Psoas muscle (tissue), 8 donors: ENCODE data around the gene MTHFD2. TPM values are rescaled to one million over a fixed set of nuclear protein-coding genes. Genes with fewer than 3 reads are reported as not detected.

Source experiments
- ATAC-seq, 4 donors: fragments of 200-7000 bp; cut with Tn5 transposase; one replicate each; pipeline ENCODE4 v1.9.1; 2020; ENCODE audit warnings: moderate library complexity in 3 of 4, mild to moderate bottlenecking in 2 of 4
- DNase-seq, 2 donors: peaks; one replicate each; pipeline ENCODE4 v3.0.0-alpha.2; 2020
- H3K27ac ChIP-seq: fragments of 200-600 bp; one replicate; pipeline ENCODE4 v1.8.0; 2022
- H3K27me3 ChIP-seq, 3 donors: fragments of 200-600 bp in 1 of 3; one replicate each; pipeline versions ENCODE4 v1.6.1 to v1.8.0; 2013 to 2022; ENCODE audit warnings: low read length in 2 of 3, mild to moderate bottlenecking in 2 of 3, moderate library complexity in 1 of 3; ENCODE audit not compliant: insufficient read depth in 3 of 3
- H3K36me3 ChIP-seq, 2 donors: fragments of 200-600 bp in 1 of 2; one replicate each; pipeline versions ENCODE4 v1.6.1 to v1.8.0; 2013 to 2022; ENCODE audit warnings: low read depth in 1 of 2, mild to moderate bottlenecking in 1 of 2, moderate library complexity in 1 of 2; ENCODE audit not compliant: insufficient read depth in 1 of 2
- H3K4me1 ChIP-seq: fragments of 200-600 bp; one replicate; pipeline ENCODE4 v1.8.0; 2022
- H3K4me3 ChIP-seq: fragments of 200-600 bp; one replicate; pipeline ENCODE4 v1.8.0; 2022; ENCODE audit warnings: mild to moderate bottlenecking
- H3K9me3 ChIP-seq: fragments of 200-600 bp; one replicate; pipeline ENCODE4 v1.8.0; 2022
- WGBS, 3 donors: extraction: QIAGEN DNeasy Blood & Tissue Kit; methylation state at CpG; one replicate each; pipeline versions ENCODE4 v1.1.6 to v1.1.7; 2013; 5-methylcytosine and 5-hydroxymethylcytosine counted together
- intact Hi-C, 2 donors: fragments of 100-400 bp; cut with DNase I; formaldehyde crosslinking; loops; one replicate each; pipeline versions ENCODE4 v1.11.0 to v1.14.2; 2022
- polyA plus RNA-seq, 3 donors: library from polyadenylated mRNA; stranded (reverse); fragments of 200-250 nt; gene quantifications; one replicate each; pipeline ENCODE4 v1.2.3, GENCODE V29; 2013
- total RNA-seq, 4 donors: library from RNA; stranded (reverse); fragmentation: NEBNext Ultra II Directional in 2 of 4; extraction: Animal tissue kit (Norgen Biotek cat#: 25700) in 2 of 4; gene quantifications; one replicate each; pipeline versions ENCODE4 v1.2.1 to v1.2.4, GENCODE V29; 2021 to 2023
- TF ChIP-seq, protein P1 (sequence below): fragments of 200-600 bp; IDR thresholded peaks from one replicate; pipeline ENCODE4 v1.8.0; 2022; ENCODE audit warnings: antibody characterized with exemption
- donor health status: healthy with polysubstance abuse.
- donor health status: DM: no; HTN: no; CAD: no; lungs with moderate emphysema.
- donor health status: Bipolar disorder and iron deficiency.
- donor health status: healthy.
- donor health status: DM: yes; HTN: yes; CAD: no.
- donor health status: DM: no; HTN: no; CAD: no.
- donor health status: DM: no; HTN: no; CAD: no.
- donor health status: DM: yes; HTN: yes; CAD: no.

Gene MTHFD2
- total and polyA plus RNA-seq, 7 donors, result 16.6 to 112 (median 60.4) TPM

- DNase-seq (peak in 1 of 2 donors; percentile 27), ATAC-seq (no peak)
- H3K27ac ChIP-seq, result no peak overlapping the region
- no peaks in the 10 kb centered on the region for H3K27me3 ChIP-seq
- 95 to 97% (median 95%) methylated on average over 14 of the region's 14 CpGs for WGBS, 3 donors
- H3K36me3 ChIP-seq, result no peaks in the 10 kb centered on the region
- no peaks in the 10 kb centered on the region for H3K9me3 ChIP-seq
- no peak overlapping the region for H3K4me3 ChIP-seq
- no peaks in the 10 kb centered on the region for H3K4me1 ChIP-seq
- intact Hi-C loops, result no loop called here
- TF ChIP-seq, protein P1, sequence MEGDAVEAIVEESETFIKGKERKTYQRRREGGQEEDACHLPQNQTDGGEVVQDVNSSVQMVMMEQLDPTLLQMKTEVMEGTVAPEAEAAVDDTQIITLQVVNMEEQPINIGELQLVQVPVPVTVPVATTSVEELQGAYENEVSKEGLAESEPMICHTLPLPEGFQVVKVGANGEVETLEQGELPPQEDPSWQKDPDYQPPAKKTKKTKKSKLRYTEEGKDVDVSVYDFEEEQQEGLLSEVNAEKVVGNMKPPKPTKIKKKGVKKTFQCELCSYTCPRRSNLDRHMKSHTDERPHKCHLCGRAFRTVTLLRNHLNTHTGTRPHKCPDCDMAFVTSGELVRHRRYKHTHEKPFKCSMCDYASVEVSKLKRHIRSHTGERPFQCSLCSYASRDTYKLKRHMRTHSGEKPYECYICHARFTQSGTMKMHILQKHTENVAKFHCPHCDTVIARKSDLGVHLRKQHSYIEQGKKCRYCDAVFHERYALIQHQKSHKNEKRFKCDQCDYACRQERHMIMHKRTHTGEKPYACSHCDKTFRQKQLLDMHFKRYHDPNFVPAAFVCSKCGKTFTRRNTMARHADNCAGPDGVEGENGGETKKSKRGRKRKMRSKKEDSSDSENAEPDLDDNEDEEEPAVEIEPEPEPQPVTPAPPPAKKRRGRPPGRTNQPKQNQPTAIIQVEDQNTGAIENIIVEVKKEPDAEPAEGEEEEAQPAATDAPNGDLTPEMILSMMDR, result no peak
Observed at GRCh38 chr2:74246496-74247195, 48.2 kb downstream of the MTHFD2 start.

- TF ChIP-seq, protein P1, result no peak
- intact Hi-C loops, result loop anchor here in 1 of 2 donors (2.0 to 10.0 kb wide), 2 partner anchors 83 to 425 kb away; partner anchors contain the start of gene STAMBP
- 66 to 74% (median 69%) methylated on average over 6 of the region's 6 CpGs for WGBS, 3 donors
- no peaks in the 10 kb centered on the region for H3K4me1 ChIP-seq
- H3K9me3 ChIP-seq, result no peaks in the 10 kb centered on the region
- DNase-seq (no peak), ATAC-seq (no peak)
- H3K4me3 ChIP-seq, result no peak overlapping the region
- no peaks in the 10 kb centered on the region for H3K27me3 ChIP-seq
- H3K27ac ChIP-seq, result no peak overlapping the region
- no peaks in the 10 kb centered on the region for H3K36me3 ChIP-seq
Observed at GRCh38 chr2:74249406-74250122, 51.1 kb downstream of the MTHFD2 start.

GRCh38 chr2:74250189-74250631, 51.8 kb downstream of the MTHFD2 start:
- Histone ChIP-seq H3K27me3 (no peaks in the 10 kb centered on the region), H3K9me3 (no peaks in the 10 kb centered on the region), H3K4me3 (no peak overlapping the region), H3K36me3 (no peaks in the 10 kb centered on the region), H3K4me1 (no peaks in the 10 kb centered on the region), H3K27ac (no peak overlapping the region)
- peak in 3 of 4 donors; percentile 53 to 69 (median 57) for ATAC-seq
- TF ChIP-seq, protein P1, result peak; percentile 69
- peak; percentile 27 to 64 for DNase-seq
- WGBS, 3 donors, result 32 to 35% (median 35%) methylated on average over 10 of the region's 10 CpGs
- intact Hi-C loops, result loop anchor here in 1 of 2 donors (2.0 to 10.0 kb wide), 2 partner anchors 83 to 425 kb away; partner anchors contain the start of gene STAMBP

DNA sequence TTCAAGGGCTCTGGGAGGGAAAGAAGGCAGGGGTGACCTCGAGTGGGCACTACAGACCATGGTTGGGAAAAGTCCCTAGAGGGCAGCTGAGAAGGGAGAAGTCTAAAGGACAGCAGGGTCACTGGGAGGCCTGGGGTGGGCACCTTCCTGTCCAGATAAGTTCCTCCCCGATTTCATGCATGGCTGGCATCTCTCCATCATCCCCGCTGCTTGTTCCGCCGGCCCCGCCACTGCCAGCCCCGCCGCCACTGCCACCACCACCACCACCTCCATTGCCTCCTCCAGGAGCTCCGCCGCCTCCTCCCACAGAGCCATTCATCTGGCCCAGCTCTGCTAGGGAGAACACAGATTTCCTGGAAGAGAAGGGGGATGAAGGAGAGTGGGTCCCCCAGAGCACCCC, 53.6 kb downstream of the MTHFD2 start:
- Histone ChIP-seq H3K4me1 (no peaks in the 10 kb centered on the region), H3K36me3 (no peaks in the 10 kb centered on the region), H3K27me3 (no peaks in the 10 kb centered on the region), H3K9me3 (no peaks in the 10 kb centered on the region), H3K4me3 (no peak overlapping the region), H3K27ac (no peak overlapping the region)
- WGBS, 3 donors, result 73 to 84% (median 78%) methylated on average over 7 to 10 of the region's 10 CpGs
- TF ChIP-seq, protein P1, result no peak
- no peak for ATAC-seq
- DNase-seq, result no peak
- intact Hi-C loops, result loop anchor here in 1 of 2 donors (10.0 kb wide), 1 partner anchor 427 kb away; the partner anchor contains the start of gene STAMBP
